IMR-90 (cell line): ENCODE results near the gene HNRNPL.

Experiments used
- BHLHE40 ChIP-seq: fragments of 150-350 bp; IDR thresholded peaks from 2 replicates; pipeline ENCODE4 v1.6.1; 2016; ENCODE audit warnings: mild to moderate bottlenecking, low read depth, low read length
- CEBPB ChIP-seq: IDR thresholded peaks from 2 replicates; pipeline ENCODE4 v1.6.1; 2012; ENCODE audit warnings: low read depth, low read length, improper control_type of control experiment
- CHD1 ChIP-seq: IDR thresholded peaks from 2 replicates; pipeline ENCODE4 v1.6.1; 2012; ENCODE audit warnings: low read depth, low read length, improper control_type of control experiment
- CTCF ChIP-seq: conservative IDR thresholded peaks from 2 replicates; pipeline ENCODE4 v1.5.1; 2012; ENCODE audit warnings: mild to moderate bottlenecking, low read depth, low read length, improper control_type of control experiment
- FOS ChIP-seq: fragments of 150-350 bp; IDR thresholded peaks from 2 replicates; pipeline ENCODE4 v1.6.1; 2016; ENCODE audit warnings: low read depth, low read length
- MAFK ChIP-seq: IDR thresholded peaks from 2 replicates; pipeline ENCODE4 v1.6.1; 2012; ENCODE audit warnings: low read depth, low read length, improper control_type of control experiment
- MXI1 ChIP-seq: IDR thresholded peaks from 2 replicates; pipeline ENCODE4 v1.6.1; 2012; ENCODE audit warnings: low read depth, mild to moderate bottlenecking, low read length, moderate library complexity, borderline replicate concordance
- POLR2A ChIP-seq: IDR thresholded peaks from 2 replicates; pipeline ENCODE4 v1.6.1; 2012; ENCODE audit warnings: mild to moderate bottlenecking, low read depth, low read length
- RAD21 ChIP-seq: IDR thresholded peaks from 2 replicates; pipeline ENCODE4 v1.6.1; 2012; ENCODE audit warnings: low read length, improper control_type of control experiment
- RFX5 ChIP-seq: IDR thresholded peaks from 2 replicates; pipeline ENCODE4 v1.8.0; 2012; ENCODE audit warnings: low read depth, mild to moderate bottlenecking, low read length, moderate library complexity
- SMC3 ChIP-seq: fragments of 150-350 bp; IDR thresholded peaks from 2 replicates; pipeline ENCODE4 v1.6.1; 2016; ENCODE audit warnings: low read depth, mild to moderate bottlenecking, antibody characterized with exemption, low read length, moderate library complexity
- USF2 ChIP-seq: fragments of 150-350 bp; IDR thresholded peaks from 2 replicates; pipeline ENCODE4 v1.6.1; 2017; ENCODE audit warnings: mild to moderate bottlenecking, antibody characterized with exemption, low read length, low read depth

GRCh38 chr19:38799104-38799503, 50.7 kb downstream of the HNRNPL start:
- TF ChIP-seq CTCF: no peak
- no peak for TF ChIP-seq MXI1
- TF ChIP-seq CHD1: no peak
- no peak for TF ChIP-seq POLR2A
- TF ChIP-seq MAFK: no peak
- no peak for TF ChIP-seq CEBPB
- TF ChIP-seq USF2: no peak
- no peak for TF ChIP-seq RAD21
- no peak for TF ChIP-seq BHLHE40
- no peak for TF ChIP-seq SMC3
- no peak for TF ChIP-seq FOS
- no peak for TF ChIP-seq RFX5
